ENCODE data around the gene CHMP4B. TPM values are rescaled to one million over a fixed set of nuclear protein-coding genes. Genes with fewer than 3 reads are reported as not detected.

Gene CHMP4B
- total and polyA plus RNA-seq, 4 donors, result 91.6 to 162 (median 120) TPM

DNA sequence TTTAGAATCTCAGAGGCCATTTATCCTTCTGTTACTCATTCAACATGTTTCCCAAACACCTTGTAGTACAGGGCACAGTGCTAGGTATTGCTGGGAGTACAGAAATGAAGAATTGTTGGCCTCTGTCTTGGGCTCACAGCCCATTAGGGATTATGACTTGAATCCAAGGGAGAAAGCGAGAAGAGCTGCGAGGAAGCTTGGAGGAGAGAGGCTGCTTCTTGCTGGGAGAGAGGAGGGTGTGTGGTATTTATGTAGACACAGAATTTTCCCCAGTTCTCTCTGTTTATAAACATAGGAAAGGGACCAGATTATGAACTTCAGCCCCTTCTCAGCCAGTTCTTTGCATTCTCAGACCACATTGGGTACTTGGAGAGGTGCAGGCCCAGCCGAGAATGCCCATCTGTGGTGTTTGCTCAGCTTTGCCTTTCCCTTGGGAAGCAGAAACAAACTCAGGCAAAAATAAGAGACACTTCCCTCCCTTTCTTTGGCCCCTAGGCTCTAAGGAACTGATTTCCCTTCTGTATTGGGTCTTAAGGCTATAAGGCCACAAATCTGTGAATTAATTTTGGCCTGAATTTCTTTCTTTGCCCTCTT, 17.9 kb downstream of the CHMP4B start:
- no peaks in the 10 kb centered on the region for H3K27me3 ChIP-seq (ENCODE audit: control insufficient read depth in 3 of 3, insufficient read depth in 3 of 3, low read length in 2 of 3)
- no peak overlapping the region for H3K4me3 ChIP-seq
- WGBS, 2 donors, result 60 to 75% methylated on average over 3 of the region's 3 CpGs
- TF ChIP-seq, protein P1, sequence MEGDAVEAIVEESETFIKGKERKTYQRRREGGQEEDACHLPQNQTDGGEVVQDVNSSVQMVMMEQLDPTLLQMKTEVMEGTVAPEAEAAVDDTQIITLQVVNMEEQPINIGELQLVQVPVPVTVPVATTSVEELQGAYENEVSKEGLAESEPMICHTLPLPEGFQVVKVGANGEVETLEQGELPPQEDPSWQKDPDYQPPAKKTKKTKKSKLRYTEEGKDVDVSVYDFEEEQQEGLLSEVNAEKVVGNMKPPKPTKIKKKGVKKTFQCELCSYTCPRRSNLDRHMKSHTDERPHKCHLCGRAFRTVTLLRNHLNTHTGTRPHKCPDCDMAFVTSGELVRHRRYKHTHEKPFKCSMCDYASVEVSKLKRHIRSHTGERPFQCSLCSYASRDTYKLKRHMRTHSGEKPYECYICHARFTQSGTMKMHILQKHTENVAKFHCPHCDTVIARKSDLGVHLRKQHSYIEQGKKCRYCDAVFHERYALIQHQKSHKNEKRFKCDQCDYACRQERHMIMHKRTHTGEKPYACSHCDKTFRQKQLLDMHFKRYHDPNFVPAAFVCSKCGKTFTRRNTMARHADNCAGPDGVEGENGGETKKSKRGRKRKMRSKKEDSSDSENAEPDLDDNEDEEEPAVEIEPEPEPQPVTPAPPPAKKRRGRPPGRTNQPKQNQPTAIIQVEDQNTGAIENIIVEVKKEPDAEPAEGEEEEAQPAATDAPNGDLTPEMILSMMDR (IDR thresholded peaks at IDR 0.05; ENCODE audit: control extremely low read depth, extremely low read depth), result no peak
- no peaks in the 10 kb centered on the region for H3K9me3 ChIP-seq (ENCODE audit: control insufficient read depth in 4 of 4, insufficient read depth in 3 of 4, low read length in 3 of 4)
- peak overlapping the region in 1 of 2 donors; percentile 26 for H3K9ac ChIP-seq (ENCODE audit: insufficient read depth in 1 of 2, low read length in 2 of 2)
- peaks cover 0 to 6% (median 0%) of the 10 kb centered on the region in 4 donors for H3K36me3 ChIP-seq (ENCODE audit: control insufficient read depth in 4 of 4, insufficient read depth in 4 of 4, low read length in 4 of 4)
- ATAC-seq (ENCODE audit: insufficient read depth, low FRiP score) (no peak), DNase-seq (peak in 2 of 3 donors; percentile 34 to 51)
- peak overlapping the region in 1 of 2 donors; percentile 56 for H3K27ac ChIP-seq (ENCODE audit: low read depth in 1 of 2, low read length in 1 of 2)
- H3K4me1 ChIP-seq (ENCODE audit: control insufficient read depth in 5 of 5, insufficient read depth in 5 of 5, low read length in 5 of 5), result peaks cover 33 to 74% (median 57%) of the 10 kb centered on the region in 5 donors

DNA sequence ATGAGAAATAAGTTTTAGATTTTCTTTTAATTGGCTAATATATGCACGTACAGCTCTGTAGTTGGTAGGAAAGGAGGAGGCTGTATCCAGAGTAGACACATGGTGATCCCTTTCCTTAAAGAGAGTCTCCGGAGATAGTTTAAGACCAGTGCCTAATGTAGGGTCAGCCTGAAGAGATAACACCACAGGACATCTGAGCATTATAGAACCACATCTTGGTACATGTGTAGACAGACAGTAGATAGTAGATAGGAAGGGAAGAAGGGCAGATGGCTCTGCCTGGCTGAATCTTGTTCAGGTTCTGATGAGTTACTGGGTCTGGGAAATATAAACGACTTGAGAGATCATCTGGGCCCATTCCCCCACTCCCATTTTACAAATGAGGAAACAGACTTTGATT, 18.5 kb downstream of the CHMP4B start:
- TF ChIP-seq, protein P1 (IDR thresholded peaks at IDR 0.05; ENCODE audit: control extremely low read depth, extremely low read depth), result no peak
- DNase-seq (no peak), ATAC-seq (ENCODE audit: insufficient read depth, low FRiP score) (no peak)
- 71 to 78% methylated on average over 3 of the region's 3 CpGs for WGBS, 2 donors
- Histone ChIP-seq H3K9ac (ENCODE audit: insufficient read depth in 1 of 2, low read length in 2 of 2) (peak overlapping the region in 1 of 2 donors; percentile 32), H3K9me3 (ENCODE audit: control insufficient read depth in 4 of 4, insufficient read depth in 3 of 4, low read length in 3 of 4) (no peaks in the 10 kb centered on the region), H3K27me3 (ENCODE audit: control insufficient read depth in 3 of 3, insufficient read depth in 3 of 3, low read length in 2 of 3) (no peaks in the 10 kb centered on the region), H3K36me3 (ENCODE audit: control insufficient read depth in 4 of 4, insufficient read depth in 4 of 4, low read length in 4 of 4) (peaks cover 0 to 6% (median 0%) of the 10 kb centered on the region in 4 donors), H3K27ac (ENCODE audit: low read depth in 1 of 2, low read length in 1 of 2) (peak overlapping the region in 1 of 2 donors; percentile 43), H3K4me3 (no peak overlapping the region), H3K4me1 (ENCODE audit: control insufficient read depth in 5 of 5, insufficient read depth in 5 of 5, low read length in 5 of 5) (peaks cover 33 to 71% (median 52%) of the 10 kb centered on the region in 5 donors)

DNA sequence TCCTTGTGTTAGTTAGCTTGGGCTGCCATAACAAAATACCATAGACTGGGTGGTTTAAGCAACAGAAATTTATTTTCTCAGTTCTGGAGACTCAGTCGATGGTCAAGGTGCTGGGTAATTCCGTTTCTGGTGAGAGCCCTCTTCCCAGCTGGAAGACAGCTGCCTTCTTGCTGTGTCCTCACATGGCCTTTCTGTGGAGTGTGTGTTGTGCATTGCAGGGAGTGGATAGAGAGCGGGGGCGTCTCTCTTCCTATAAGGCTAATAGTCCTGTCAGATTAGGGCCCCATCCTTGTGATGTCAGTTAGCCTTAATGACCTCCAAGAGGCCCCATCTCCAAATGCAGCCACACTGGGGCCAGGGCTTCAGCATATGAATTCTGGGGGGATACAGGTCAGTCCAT, 19.2 kb downstream of the CHMP4B start:
- peak in 1 of 3 donors; percentile 27 for DNase-seq
- H3K9ac ChIP-seq (ENCODE audit: insufficient read depth in 1 of 2, low read length in 2 of 2), result no peak overlapping the region
- peak overlapping the region in 1 of 2 donors; percentile 17 for H3K27ac ChIP-seq (ENCODE audit: low read depth in 1 of 2, low read length in 1 of 2)

More for the DNA sequence above, 19.2 kb downstream of the CHMP4B start:
- Histone ChIP-seq H3K36me3 (ENCODE audit: control insufficient read depth in 4 of 4, insufficient read depth in 4 of 4, low read length in 4 of 4) (peaks cover 0 to 6% (median 0%) of the 10 kb centered on the region in 4 donors), H3K27me3 (ENCODE audit: control insufficient read depth in 3 of 3, insufficient read depth in 3 of 3, low read length in 2 of 3) (no peaks in the 10 kb centered on the region), H3K4me1 (ENCODE audit: control insufficient read depth in 5 of 5, insufficient read depth in 5 of 5, low read length in 5 of 5) (peaks cover 33 to 68% (median 51%) of the 10 kb centered on the region in 5 donors), H3K4me3 (no peak overlapping the region), H3K9me3 (ENCODE audit: control insufficient read depth in 4 of 4, insufficient read depth in 3 of 4, low read length in 3 of 4) (no peaks in the 10 kb centered on the region)
- TF ChIP-seq, protein P1 (IDR thresholded peaks at IDR 0.05; ENCODE audit: control extremely low read depth, extremely low read depth), result no peak
- 57 to 71% methylated on average over 4 of the region's 4 CpGs for WGBS, 2 donors
- no peak for ATAC-seq (ENCODE audit: insufficient read depth, low FRiP score)
